HCT116 (cell line): ENCODE data around the gene SYN1. TPM values are rescaled to one million over a fixed set of nuclear protein-coding genes. Genes with fewer than 3 reads are reported as not detected.

Experiments
- ATAC-seq: fragments of 200-7000 bp; cut with Tn5 transposase; 2 replicates; pipeline ENCODE4 v1.9.1; 2020; ENCODE audit warnings: mild to moderate bottlenecking, moderate library complexity
- BruUV-seq: library from RNA; stranded (reverse); fragments of 400-500 nt; replicated peaks from 2 replicates; lab custom pipeline; 2021; lab: Mats Ljungman, UMichigan
- CTCF ChIA-PET: fragments of 300-600 bp; sonication (Branson Sonifier 250); formaldehyde crosslinking; loops from one replicate; lab custom pipeline; 2021; ENCODE audit warnings: antibody characterized with exemption; lab: Charles Lee
- POLR2A ChIA-PET: fragments of 300-600, 350-600 bp; sonication (Branson Sonifier 250); formaldehyde crosslinking; loops from one replicate; lab custom pipeline; 2021; ENCODE audit warnings: antibody characterized with exemption; lab: Charles Lee
- RAD21 ChIA-PET, 2 experiments: fragments of 300-600 bp; sonication (Branson Sonifier 250); formaldehyde crosslinking; loops; one replicate each; lab custom pipeline; 2023; ENCODE audit warnings: low total read pairs in 2 of 2; ENCODE audit not compliant: uncharacterized antibody in 2 of 2, unreplicated experiment in 2 of 2, low non-redundant PET in 1 of 2; lab: Charles Lee
- DNase-seq: peaks from one replicate; pipeline ENCODE4 v3.0.0-alpha.2; 2010; ENCODE audit warnings: low read depth, low spot score
- H2AFZ ChIP-seq: fragments of 200-600 bp; shearing (Covaris generic), sonication (generic); 2 replicates; pipeline ENCODE4 v1.6.1; 2017; ENCODE audit warnings: low read depth, mixed run types, mixed read lengths, antibody characterized with exemption, low read length; ENCODE audit not compliant: poor library complexity, severe bottlenecking
- H3K27ac ChIP-seq: 2 replicates; pipeline ENCODE4 v1.5.1; 2012; ENCODE audit warnings: low read depth, low read length
- H3K27me3 ChIP-seq: fragments of 200-600 bp; sonication (generic); 2 replicates; pipeline ENCODE4 v1.6.1; 2016; ENCODE audit warnings: mixed run types, low read length, mixed read lengths; ENCODE audit not compliant: insufficient read depth
- H3K36me3 ChIP-seq, 2 experiments: fragments of 200-500 bp in 1 of 2; fragments of 200-600 bp in 1 of 2; sonication (Bioruptor generic) in 1 of 2; sonication (generic) in 1 of 2; 2 replicates each; pipeline versions ENCODE4 v1.5.1 to v1.6.1; 2014 to 2016; ENCODE audit warnings: low read length in 2 of 2, inconsistent platforms in 1 of 2, mixed read lengths in 1 of 2, mixed run types in 1 of 2; ENCODE audit not compliant: insufficient read depth in 2 of 2, control insufficient read depth in 1 of 2
- H3K4me1 ChIP-seq, 2 experiments: fragments of 200-600 bp in 1 of 2; sonication (generic) in 1 of 2; 2 replicates each; pipeline versions ENCODE4 v1.5.1 to v1.6.1; 2012 to 2017; ENCODE audit warnings: low read length in 2 of 2, inconsistent platforms in 1 of 2, mild to moderate bottlenecking in 1 of 2, mixed read lengths in 1 of 2, mixed run types in 1 of 2, moderate library complexity in 1 of 2; ENCODE audit not compliant: insufficient read depth in 2 of 2, control insufficient read depth in 1 of 2
- H3K4me2 ChIP-seq: fragments of 200-600 bp; sonication (generic); 2 replicates; pipeline ENCODE4 v1.6.1; 2017; ENCODE audit warnings: mixed run types, low read length, mixed read lengths
- H3K4me3 ChIP-seq, 2 experiments: fragments of 200-600 bp in 1 of 2; sonication (generic) in 1 of 2; replicated peaks in 1 of 2; 2 replicates each; pipeline ENCODE4 v1.5.1; 2011 to 2016; ENCODE audit warnings: low read length in 2 of 2, control low read depth in 1 of 2, low read depth in 1 of 2, mild to moderate bottlenecking in 1 of 2, mixed read lengths in 1 of 2, mixed run types in 1 of 2
- H3K79me2 ChIP-seq: fragments of 200-600 bp; sonication (generic); 2 replicates; pipeline ENCODE4 v1.6.1; 2017; ENCODE audit warnings: mild to moderate bottlenecking, mixed run types, low read length, moderate library complexity, mixed read lengths; ENCODE audit not compliant: insufficient read depth
- H3K9ac ChIP-seq: fragments of 200-600 bp; sonication (generic); 2 replicates; pipeline ENCODE4 v1.6.1; 2016; ENCODE audit warnings: low read length, mixed read lengths
- H3K9me2 ChIP-seq: fragments of 200-600 bp; sonication (generic), shearing (Covaris generic); 2 replicates; pipeline ENCODE4 v1.6.1; 2017; ENCODE audit warnings: mixed run types, mild to moderate bottlenecking, moderate library complexity; ENCODE audit not compliant: insufficient read depth
- H3K9me3 ChIP-seq, 2 experiments: fragments of 200-500 bp in 1 of 2; fragments of 200-600 bp in 1 of 2; sonication (Bioruptor generic) in 1 of 2; sonication (generic) in 1 of 2; 2 replicates each; pipeline ENCODE4 v1.6.1; 2014 to 2017; ENCODE audit warnings: low read length in 2 of 2, mixed read lengths in 2 of 2, inconsistent platforms in 1 of 2, low read depth in 1 of 2, mild to moderate bottlenecking in 1 of 2, mixed run types in 1 of 2, moderate library complexity in 1 of 2; ENCODE audit not compliant: control insufficient read depth in 1 of 2, insufficient read depth in 1 of 2
- H4K20me1 ChIP-seq: fragments of 200-600 bp; sonication (generic), shearing (Covaris generic); 2 replicates; pipeline ENCODE4 v1.6.1; 2017; ENCODE audit warnings: mixed run types, mild to moderate bottlenecking, moderate library complexity; ENCODE audit not compliant: insufficient read depth
- CBX3 ChIP-seq: IDR thresholded peaks from 2 replicates; pipeline ENCODE4 v1.6.1; 2012; ENCODE audit warnings: low read depth
- EGR1 ChIP-seq: IDR thresholded peaks from 2 replicates; pipeline ENCODE4 v1.6.1; 2012; ENCODE audit warnings: low read depth
- ELF1 ChIP-seq: IDR thresholded peaks from 2 replicates; pipeline ENCODE4 v1.6.1; 2012; ENCODE audit warnings: low read depth, borderline replicate concordance
- EZH2 ChIP-seq: fragments of 200-600 bp; sonication (generic); IDR thresholded peaks from 2 replicates; pipeline ENCODE4 v1.6.1; 2017; ENCODE audit warnings: antibody characterized with exemption, mixed run types
- EZH2phosphoT487 ChIP-seq: fragments of 200-600 bp; IDR thresholded peaks from 2 replicates; pipeline ENCODE4 v1.6.1; 2018; ENCODE audit warnings: antibody characterized with exemption, borderline replicate concordance
- FOSL1 ChIP-seq: IDR thresholded peaks from 2 replicates; pipeline ENCODE4 v1.6.1; 2012; ENCODE audit warnings: low read depth
- POLR2A ChIP-seq: IDR thresholded peaks from 2 replicates; pipeline ENCODE4 v1.7.0; 2011; ENCODE audit warnings: borderline replicate concordance; ENCODE audit not compliant: insufficient read depth, insufficient read length; ENCODE audit errors: extremely low read depth
- POLR2AphosphoS5 ChIP-seq: IDR thresholded peaks from 2 replicates; pipeline ENCODE4 v1.6.1; 2011; ENCODE audit warnings: mild to moderate bottlenecking, low read depth, low read length, moderate library complexity
- RAD21 ChIP-seq: IDR thresholded peaks from 2 replicates; pipeline ENCODE4 v1.6.1; 2012; ENCODE audit warnings: low read depth, mild to moderate bottlenecking
- SP1 ChIP-seq: IDR thresholded peaks from 2 replicates; pipeline ENCODE4 v1.6.1; 2012; ENCODE audit warnings: low read depth
- TCF7L2 ChIP-seq: IDR thresholded peaks from 2 replicates; pipeline ENCODE4 v1.7.0; 2011; ENCODE audit warnings: borderline replicate concordance, inconsistent platforms; ENCODE audit not compliant: insufficient read depth, insufficient read length; ENCODE audit errors: extremely low read depth
- YY1 ChIP-seq: IDR thresholded peaks from 2 replicates; pipeline ENCODE4 v1.6.1; 2011; ENCODE audit warnings: low read length, low read depth, moderate library complexity, mild to moderate bottlenecking; ENCODE audit not compliant: insufficient replicate concordance; ENCODE audit errors: extremely low read depth
- ZFX ChIP-seq: fragments of 450-650 bp; IDR thresholded peaks from 2 replicates; pipeline ENCODE4 v1.6.1; 2017
- ZNF274 ChIP-seq: fragments of 200-500 bp; sonication (Bioruptor generic); IDR thresholded peaks from 2 replicates; pipeline ENCODE4 v1.6.1; 2014; ENCODE audit warnings: mild to moderate bottlenecking, low read depth, low read length, inconsistent platforms
- intact Hi-C: fragments of 100-400 bp; cut with micrococcal nuclease; formaldehyde crosslinking; loops from 2 replicates; pipeline ENCODE4 v1.10.0; 2022
- total RNA-seq: library from RNA; stranded (reverse); gene quantifications from one replicate; pipeline ENCODE4 v1.2.1, GENCODE V29; 2021; ENCODE audit not compliant: unreplicated experiment
- TF ChIP-seq, protein P1 (sequence below): IDR thresholded peaks from 2 replicates; pipeline ENCODE4 v1.6.1; 2012
- TF ChIP-seq, protein P2 (sequence below): IDR thresholded peaks from 2 replicates; pipeline ENCODE4 v1.6.1; 2012
- TF ChIP-seq, protein P3 (sequence below), 3 experiments: fragments of 200-600 bp in 1 of 3; sonication (generic) in 1 of 3; IDR thresholded peaks in 2 of 3; conservative IDR thresholded peaks in 1 of 3; 2 replicates each; pipeline ENCODE4 v1.5.1; 2012 to 2017; ENCODE audit warnings: low read depth in 2 of 3, low read length in 2 of 3, antibody characterized with exemption in 1 of 3, borderline replicate concordance in 1 of 3, control low read depth in 1 of 3, mild to moderate bottlenecking in 1 of 3, mixed read lengths in 1 of 3, mixed run types in 1 of 3, moderate library complexity in 1 of 3; ENCODE audit not compliant: insufficient read depth in 1 of 3
- TF ChIP-seq, protein P4 (sequence below): IDR thresholded peaks from 2 replicates; pipeline ENCODE4 v1.6.1; 2012; ENCODE audit warnings: low read depth

The SYN1 gene
- total RNA-seq, 1 experiment from 2014 or later: 0.86 TPM

DNA sequence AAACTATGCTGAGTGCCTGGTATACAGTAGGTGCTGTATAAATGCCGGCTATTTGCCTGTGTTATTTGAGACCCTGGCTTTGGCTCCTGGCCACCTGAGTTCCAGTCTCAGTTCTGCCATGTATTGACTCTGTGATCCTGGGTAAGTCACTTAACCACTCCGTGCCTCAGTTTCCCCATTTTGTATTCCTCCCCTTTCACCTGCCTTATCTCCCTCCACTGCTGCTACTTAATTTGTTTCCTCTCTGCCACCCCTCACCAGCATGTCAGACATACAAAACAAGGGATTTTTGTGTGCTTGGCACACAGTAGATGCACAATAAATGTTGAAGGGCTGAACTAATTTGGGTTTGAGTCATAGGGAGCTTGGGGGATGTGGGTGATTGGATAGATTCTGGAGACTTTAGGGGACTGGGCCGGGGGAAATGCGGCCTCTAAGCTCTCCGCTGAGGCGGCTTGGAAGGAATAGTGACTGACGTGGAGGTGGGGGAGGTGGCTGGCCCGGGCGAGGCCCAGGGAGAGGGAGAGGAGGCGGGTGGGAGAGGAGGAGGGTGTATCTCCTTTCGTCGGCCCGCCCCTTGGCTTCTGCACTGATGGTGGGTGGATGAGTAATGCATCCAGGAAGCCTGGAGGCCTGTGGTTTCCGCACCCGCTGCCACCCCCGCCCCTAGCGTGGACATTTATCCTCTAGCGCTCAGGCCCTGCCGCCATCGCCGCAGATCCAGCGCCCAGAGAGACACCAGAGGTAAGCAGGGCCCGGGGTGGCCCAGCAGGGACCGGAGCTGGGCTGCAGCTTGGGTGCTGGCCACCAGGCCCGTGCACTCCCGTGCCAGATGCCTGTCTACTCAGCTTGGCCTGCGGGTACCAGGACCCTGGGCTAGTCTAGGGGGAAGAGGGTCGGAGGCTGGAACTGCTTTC, 37.7 kb downstream of the SYN1 start, which contains the start of gene TIMP1:
Gene TIMP1 (plus strand): TSS at position 706 of the 917 bp plus-strand sequence. CDS start 980 bp downstream, outside the sequence.
- Histone ChIP-seq H3K79me2 (peaks cover 20% of the 10 kb centered on the region), H3K4me2 (peak within 1 kb of the TSS; percentile 72), H2AFZ (no peak within 1 kb of the TSS), H3K4me1 (peaks cover 12 to 48% of the 10 kb centered on the region in 2 experiments), H4K20me1 (no peaks in the 10 kb centered on the region), H3K4me3 (peak within 1 kb of the TSS; percentile 59 to 66), H3K9me2 (no peaks in the 10 kb centered on the region), H3K9me3 (no peaks in the 10 kb centered on the region), H3K9ac (peak within 1 kb of the TSS; percentile 77), H3K27ac (peak within 1 kb of the TSS; percentile 61), H3K27me3 (no peaks in the 10 kb centered on the region), H3K36me3 (peaks cover 3 to 6% of the 10 kb centered on the region in 2 experiments; a peak in 1 of 4 replicates)
- peak; percentile 75 for DNase-seq
- ChIA-PET POLR2A (interaction anchor here (0.6 kb wide), 1 partner anchor 17 kb away, joined by 3 read pairs; no protein-coding TSS in a partner anchor), CTCF (no interaction called here), RAD21 (no interaction called here)
- intact Hi-C loops: no loop called here
- no TSS peak for BruUV-seq
- peak; percentile 95 for ATAC-seq
- TF ChIP-seq, protein P1, sequence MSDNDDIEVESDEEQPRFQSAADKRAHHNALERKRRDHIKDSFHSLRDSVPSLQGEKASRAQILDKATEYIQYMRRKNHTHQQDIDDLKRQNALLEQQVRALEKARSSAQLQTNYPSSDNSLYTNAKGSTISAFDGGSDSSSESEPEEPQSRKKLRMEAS: no peak
- TF ChIP-seq ELF1 (no peak), RAD21 (no peak), YY1 (peak; percentile 58), SP1 (no peak), POLR2A (peak; percentile 50), TCF7L2 (peak; percentile 24), ZFX (peak; percentile 63), CBX3 (no peak), ZNF274 (no peak), EZH2phosphoT487 (no peak), EZH2 (no peak), POLR2AphosphoS5 (peak; percentile 89), FOSL1 (no peak), EGR1 (no peak)
- TF ChIP-seq, protein P2, sequence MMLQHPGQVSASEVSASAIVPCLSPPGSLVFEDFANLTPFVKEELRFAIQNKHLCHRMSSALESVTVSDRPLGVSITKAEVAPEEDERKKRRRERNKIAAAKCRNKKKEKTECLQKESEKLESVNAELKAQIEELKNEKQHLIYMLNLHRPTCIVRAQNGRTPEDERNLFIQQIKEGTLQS: no peak
- TF ChIP-seq, protein P3, sequence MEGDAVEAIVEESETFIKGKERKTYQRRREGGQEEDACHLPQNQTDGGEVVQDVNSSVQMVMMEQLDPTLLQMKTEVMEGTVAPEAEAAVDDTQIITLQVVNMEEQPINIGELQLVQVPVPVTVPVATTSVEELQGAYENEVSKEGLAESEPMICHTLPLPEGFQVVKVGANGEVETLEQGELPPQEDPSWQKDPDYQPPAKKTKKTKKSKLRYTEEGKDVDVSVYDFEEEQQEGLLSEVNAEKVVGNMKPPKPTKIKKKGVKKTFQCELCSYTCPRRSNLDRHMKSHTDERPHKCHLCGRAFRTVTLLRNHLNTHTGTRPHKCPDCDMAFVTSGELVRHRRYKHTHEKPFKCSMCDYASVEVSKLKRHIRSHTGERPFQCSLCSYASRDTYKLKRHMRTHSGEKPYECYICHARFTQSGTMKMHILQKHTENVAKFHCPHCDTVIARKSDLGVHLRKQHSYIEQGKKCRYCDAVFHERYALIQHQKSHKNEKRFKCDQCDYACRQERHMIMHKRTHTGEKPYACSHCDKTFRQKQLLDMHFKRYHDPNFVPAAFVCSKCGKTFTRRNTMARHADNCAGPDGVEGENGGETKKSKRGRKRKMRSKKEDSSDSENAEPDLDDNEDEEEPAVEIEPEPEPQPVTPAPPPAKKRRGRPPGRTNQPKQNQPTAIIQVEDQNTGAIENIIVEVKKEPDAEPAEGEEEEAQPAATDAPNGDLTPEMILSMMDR (IDR thresholded peaks at IDR 0.05 in 2 of 3, conservative IDR thresholded peaks at IDR 0.05 in 1 of 3; ENCODE audit: borderline replicate concordance in 1 of 3, insufficient read depth in 1 of 3, low read depth in 2 of 3, low read length in 2 of 3): no peak
- TF ChIP-seq, protein P4, sequence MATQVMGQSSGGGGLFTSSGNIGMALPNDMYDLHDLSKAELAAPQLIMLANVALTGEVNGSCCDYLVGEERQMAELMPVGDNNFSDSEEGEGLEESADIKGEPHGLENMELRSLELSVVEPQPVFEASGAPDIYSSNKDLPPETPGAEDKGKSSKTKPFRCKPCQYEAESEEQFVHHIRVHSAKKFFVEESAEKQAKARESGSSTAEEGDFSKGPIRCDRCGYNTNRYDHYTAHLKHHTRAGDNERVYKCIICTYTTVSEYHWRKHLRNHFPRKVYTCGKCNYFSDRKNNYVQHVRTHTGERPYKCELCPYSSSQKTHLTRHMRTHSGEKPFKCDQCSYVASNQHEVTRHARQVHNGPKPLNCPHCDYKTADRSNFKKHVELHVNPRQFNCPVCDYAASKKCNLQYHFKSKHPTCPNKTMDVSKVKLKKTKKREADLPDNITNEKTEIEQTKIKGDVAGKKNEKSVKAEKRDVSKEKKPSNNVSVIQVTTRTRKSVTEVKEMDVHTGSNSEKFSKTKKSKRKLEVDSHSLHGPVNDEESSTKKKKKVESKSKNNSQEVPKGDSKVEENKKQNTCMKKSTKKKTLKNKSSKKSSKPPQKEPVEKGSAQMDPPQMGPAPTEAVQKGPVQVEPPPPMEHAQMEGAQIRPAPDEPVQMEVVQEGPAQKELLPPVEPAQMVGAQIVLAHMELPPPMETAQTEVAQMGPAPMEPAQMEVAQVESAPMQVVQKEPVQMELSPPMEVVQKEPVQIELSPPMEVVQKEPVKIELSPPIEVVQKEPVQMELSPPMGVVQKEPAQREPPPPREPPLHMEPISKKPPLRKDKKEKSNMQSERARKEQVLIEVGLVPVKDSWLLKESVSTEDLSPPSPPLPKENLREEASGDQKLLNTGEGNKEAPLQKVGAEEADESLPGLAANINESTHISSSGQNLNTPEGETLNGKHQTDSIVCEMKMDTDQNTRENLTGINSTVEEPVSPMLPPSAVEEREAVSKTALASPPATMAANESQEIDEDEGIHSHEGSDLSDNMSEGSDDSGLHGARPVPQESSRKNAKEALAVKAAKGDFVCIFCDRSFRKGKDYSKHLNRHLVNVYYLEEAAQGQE: no peak
